ENCODE data around the gene CAV2.

GRCh38 chr7:116499168-116500077 lies at the start of gene CAV2:
- TF ChIP-seq CTCF (conservative IDR thresholded peaks at IDR 0.05) (no peak), ZFX (IDR thresholded peaks at IDR 0.05) (no peak)
